Vagina (tissue), 2 donors: ENCODE data around the gene ZNHIT3.

ENCODE experiments used
- POLR2A ChIP-seq, 2 donors: fragments of 450-650 bp; IDR thresholded peaks; one replicate each; pipeline ENCODE4 v1.6.1; 2017; ENCODE audit warnings: antibody characterized with exemption in 2 of 2, mild to moderate bottlenecking in 2 of 2, moderate library complexity in 2 of 2
- POLR2AphosphoS5 ChIP-seq, 2 donors: sonication (generic); formaldehyde crosslinking; IDR thresholded peaks; one replicate each; pipeline ENCODE4 v1.9.0; 2017; ENCODE audit warnings: antibody characterized with exemption in 2 of 2, mild to moderate bottlenecking in 2 of 2, low read depth in 1 of 2; ENCODE audit not compliant: insufficient read depth in 1 of 2
- TF ChIP-seq, protein P1 (sequence below), 3 experiments: fragments of 450-650 bp in 2 of 3; fragments of 200-600 bp in 1 of 3; sonication (generic) in 1 of 3; IDR thresholded peaks; one replicate each; pipeline ENCODE4 v1.5.1; 2017 to 2019; ENCODE audit warnings: antibody characterized with exemption in 3 of 3, mild to moderate bottlenecking in 2 of 3, moderate library complexity in 2 of 3

DNA sequence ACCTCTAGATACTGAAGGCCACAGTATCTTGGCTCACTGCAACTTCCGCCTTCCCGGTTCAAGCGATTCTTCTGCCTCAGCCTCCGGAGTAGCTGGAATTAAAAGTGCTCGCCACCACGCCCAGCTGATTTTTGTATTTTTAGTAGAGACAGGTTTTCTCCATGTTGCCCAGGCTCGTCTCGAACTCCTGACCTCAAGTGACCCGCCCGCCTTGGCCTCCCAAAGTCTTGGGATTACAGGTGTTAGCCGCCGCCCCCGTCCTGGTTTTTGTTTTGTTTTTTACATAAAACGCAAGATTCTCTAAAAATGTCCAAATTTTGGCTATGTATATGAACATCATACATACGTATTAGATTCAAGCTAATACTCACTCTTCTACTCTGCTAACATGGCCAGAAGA is 56.3 kb downstream of the ZNHIT3 start:
- TF ChIP-seq, protein P1, sequence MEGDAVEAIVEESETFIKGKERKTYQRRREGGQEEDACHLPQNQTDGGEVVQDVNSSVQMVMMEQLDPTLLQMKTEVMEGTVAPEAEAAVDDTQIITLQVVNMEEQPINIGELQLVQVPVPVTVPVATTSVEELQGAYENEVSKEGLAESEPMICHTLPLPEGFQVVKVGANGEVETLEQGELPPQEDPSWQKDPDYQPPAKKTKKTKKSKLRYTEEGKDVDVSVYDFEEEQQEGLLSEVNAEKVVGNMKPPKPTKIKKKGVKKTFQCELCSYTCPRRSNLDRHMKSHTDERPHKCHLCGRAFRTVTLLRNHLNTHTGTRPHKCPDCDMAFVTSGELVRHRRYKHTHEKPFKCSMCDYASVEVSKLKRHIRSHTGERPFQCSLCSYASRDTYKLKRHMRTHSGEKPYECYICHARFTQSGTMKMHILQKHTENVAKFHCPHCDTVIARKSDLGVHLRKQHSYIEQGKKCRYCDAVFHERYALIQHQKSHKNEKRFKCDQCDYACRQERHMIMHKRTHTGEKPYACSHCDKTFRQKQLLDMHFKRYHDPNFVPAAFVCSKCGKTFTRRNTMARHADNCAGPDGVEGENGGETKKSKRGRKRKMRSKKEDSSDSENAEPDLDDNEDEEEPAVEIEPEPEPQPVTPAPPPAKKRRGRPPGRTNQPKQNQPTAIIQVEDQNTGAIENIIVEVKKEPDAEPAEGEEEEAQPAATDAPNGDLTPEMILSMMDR (IDR thresholded peaks at IDR 0.05): no peak
- TF ChIP-seq POLR2A (IDR thresholded peaks at IDR 0.05) (no peak), POLR2AphosphoS5 (IDR thresholded peaks at IDR 0.05; ENCODE audit: insufficient read depth in 1 of 2, low read depth in 1 of 2) (no peak)
